ENCODE results near the gene FAM8A1. TPM values are rescaled to one million over a fixed set of nuclear protein-coding genes. Genes with fewer than 3 reads are reported as not detected.
A peak's percentile ranks its signal among the peaks of the same experiment; 100 is the strongest.

The FAM8A1 gene
- total and polyA plus RNA-seq, 2 of the 13 experiments (the other 11 are each of a cell fraction or from before 2014, with no cell fraction given), result 30.5 to 34.3 TPM

DNA sequence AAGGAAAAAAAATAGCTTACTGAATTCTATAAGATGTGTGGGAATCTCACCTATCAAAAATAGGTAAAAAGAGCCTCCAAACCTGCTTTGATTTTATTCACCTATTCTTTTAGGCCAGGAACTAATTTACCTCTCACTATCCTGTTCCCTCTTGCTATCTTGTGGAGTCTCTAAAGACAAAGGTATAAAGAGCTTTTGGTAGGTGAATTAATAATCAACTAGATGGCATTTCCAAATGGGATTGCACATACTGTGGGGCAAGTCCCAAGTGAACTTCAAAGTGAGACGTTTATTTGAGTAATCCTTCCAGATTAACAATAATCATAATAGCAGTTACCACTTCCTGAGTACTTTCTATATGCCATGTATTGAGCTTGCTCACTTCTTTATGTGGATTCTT lies 2.8 kb downstream of the FAM8A1 start (continued):
- TF ChIP-seq, protein P1, sequence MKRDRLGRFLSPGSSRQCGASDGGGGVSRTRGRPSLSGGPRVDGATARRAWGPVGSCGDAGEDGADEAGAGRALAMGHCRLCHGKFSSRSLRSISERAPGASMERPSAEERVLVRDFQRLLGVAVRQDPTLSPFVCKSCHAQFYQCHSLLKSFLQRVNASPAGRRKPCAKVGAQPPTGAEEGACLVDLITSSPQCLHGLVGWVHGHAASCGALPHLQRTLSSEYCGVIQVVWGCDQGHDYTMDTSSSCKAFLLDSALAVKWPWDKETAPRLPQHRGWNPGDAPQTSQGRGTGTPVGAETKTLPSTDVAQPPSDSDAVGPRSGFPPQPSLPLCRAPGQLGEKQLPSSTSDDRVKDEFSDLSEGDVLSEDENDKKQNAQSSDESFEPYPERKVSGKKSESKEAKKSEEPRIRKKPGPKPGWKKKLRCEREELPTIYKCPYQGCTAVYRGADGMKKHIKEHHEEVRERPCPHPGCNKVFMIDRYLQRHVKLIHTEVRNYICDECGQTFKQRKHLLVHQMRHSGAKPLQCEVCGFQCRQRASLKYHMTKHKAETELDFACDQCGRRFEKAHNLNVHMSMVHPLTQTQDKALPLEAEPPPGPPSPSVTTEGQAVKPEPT (CRISPR knock-in tag; IDR thresholded peaks at IDR 0.05; ENCODE audit: low read depth), result no peak
- TF ChIP-seq MEIS1 (CRISPR knock-in tag; IDR thresholded peaks at IDR 0.05; ENCODE audit: borderline replicate concordance), result no peak
- TF ChIP-seq, protein P2, sequence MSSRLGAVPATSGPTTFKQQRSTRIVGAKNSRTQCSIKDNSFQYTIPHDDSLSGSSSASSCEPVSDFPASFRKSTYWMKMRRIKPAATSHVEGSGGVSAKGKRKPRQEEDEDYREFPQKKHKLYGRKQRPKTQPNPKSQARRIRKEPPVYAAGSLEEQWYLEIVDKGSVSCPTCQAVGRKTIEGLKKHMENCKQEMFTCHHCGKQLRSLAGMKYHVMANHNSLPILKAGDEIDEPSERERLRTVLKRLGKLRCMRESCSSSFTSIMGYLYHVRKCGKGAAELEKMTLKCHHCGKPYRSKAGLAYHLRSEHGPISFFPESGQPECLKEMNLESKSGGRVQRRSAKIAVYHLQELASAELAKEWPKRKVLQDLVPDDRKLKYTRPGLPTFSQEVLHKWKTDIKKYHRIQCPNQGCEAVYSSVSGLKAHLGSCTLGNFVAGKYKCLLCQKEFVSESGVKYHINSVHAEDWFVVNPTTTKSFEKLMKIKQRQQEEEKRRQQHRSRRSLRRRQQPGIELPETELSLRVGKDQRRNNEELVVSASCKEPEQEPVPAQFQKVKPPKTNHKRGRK (CRISPR knock-in tag; IDR thresholded peaks at IDR 0.05), result no peak
- TF ChIP-seq U2AF2 (IDR thresholded peaks at IDR 0.05; ENCODE audit: low read depth, low read length), result no peak
- TF ChIP-seq ZNF282 (IDR thresholded peaks at IDR 0.05; ENCODE audit: partially characterized antibody), result no peak
- peak; percentile 79 for TF ChIP-seq CEBPG (CRISPR knock-in tag; IDR thresholded peaks at IDR 0.05)
- no peak for TF ChIP-seq TARDBP (CRISPR knock-in tag; IDR thresholded peaks at IDR 0.05)
- TF ChIP-seq SNRNP70 (IDR thresholded peaks at IDR 0.05; ENCODE audit: low read depth, low read length), result no peak
- TF ChIP-seq SCMH1 (CRISPR knock-in tag; IDR thresholded peaks at IDR 0.05; ENCODE audit: borderline replicate concordance), result no peak
- no peak for TF ChIP-seq SMAD9 (CRISPR knock-in tag; IDR thresholded peaks at IDR 0.05)
- TF ChIP-seq, protein P3, sequence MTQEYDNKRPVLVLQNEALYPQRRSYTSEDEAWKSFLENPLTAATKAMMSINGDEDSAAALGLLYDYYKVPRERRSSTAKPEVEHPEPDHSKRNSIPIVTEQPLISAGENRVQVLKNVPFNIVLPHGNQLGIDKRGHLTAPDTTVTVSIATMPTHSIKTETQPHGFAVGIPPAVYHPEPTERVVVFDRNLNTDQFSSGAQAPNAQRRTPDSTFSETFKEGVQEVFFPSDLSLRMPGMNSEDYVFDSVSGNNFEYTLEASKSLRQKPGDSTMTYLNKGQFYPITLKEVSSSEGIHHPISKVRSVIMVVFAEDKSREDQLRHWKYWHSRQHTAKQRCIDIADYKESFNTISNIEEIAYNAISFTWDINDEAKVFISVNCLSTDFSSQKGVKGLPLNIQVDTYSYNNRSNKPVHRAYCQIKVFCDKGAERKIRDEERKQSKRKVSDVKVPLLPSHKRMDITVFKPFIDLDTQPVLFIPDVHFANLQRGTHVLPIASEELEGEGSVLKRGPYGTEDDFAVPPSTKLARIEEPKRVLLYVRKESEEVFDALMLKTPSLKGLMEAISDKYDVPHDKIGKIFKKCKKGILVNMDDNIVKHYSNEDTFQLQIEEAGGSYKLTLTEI (CRISPR knock-in tag; conservative IDR thresholded peaks at IDR 0.05), result no peak
- TF ChIP-seq ZNF556 (CRISPR knock-in tag; IDR thresholded peaks at IDR 0.05; ENCODE audit: borderline replicate concordance), result no peak
- no peak for TF ChIP-seq ZNF839 (CRISPR knock-in tag; IDR thresholded peaks at IDR 0.05; ENCODE audit: borderline replicate concordance)
- TF ChIP-seq ZKSCAN1 (IDR thresholded peaks at IDR 0.05; ENCODE audit: low read length), result no peak
- TF ChIP-seq, protein P4, sequence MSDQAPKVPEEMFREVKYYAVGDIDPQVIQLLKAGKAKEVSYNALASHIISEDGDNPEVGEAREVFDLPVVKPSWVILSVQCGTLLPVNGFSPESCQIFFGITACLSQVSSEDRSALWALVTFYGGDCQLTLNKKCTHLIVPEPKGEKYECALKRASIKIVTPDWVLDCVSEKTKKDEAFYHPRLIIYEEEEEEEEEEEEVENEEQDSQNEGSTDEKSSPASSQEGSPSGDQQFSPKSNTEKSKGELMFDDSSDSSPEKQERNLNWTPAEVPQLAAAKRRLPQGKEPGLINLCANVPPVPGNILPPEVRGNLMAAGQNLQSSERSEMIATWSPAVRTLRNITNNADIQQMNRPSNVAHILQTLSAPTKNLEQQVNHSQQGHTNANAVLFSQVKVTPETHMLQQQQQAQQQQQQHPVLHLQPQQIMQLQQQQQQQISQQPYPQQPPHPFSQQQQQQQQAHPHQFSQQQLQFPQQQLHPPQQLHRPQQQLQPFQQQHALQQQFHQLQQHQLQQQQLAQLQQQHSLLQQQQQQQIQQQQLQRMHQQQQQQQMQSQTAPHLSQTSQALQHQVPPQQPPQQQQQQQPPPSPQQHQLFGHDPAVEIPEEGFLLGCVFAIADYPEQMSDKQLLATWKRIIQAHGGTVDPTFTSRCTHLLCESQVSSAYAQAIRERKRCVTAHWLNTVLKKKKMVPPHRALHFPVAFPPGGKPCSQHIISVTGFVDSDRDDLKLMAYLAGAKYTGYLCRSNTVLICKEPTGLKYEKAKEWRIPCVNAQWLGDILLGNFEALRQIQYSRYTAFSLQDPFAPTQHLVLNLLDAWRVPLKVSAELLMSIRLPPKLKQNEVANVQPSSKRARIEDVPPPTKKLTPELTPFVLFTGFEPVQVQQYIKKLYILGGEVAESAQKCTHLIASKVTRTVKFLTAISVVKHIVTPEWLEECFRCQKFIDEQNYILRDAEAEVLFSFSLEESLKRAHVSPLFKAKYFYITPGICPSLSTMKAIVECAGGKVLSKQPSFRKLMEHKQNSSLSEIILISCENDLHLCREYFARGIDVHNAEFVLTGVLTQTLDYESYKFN (CRISPR knock-in tag; conservative IDR thresholded peaks at IDR 0.05), result peak; percentile 46
- TF ChIP-seq IKZF4 (CRISPR knock-in tag; IDR thresholded peaks at IDR 0.05; ENCODE audit: borderline replicate concordance, low read depth, not compliant biosample characterization), result no peak
- TF ChIP-seq SRSF4 (IDR thresholded peaks at IDR 0.05; ENCODE audit: low read depth, low read length, poor library complexity, severe bottlenecking), result no peak
- TF ChIP-seq, protein P5, sequence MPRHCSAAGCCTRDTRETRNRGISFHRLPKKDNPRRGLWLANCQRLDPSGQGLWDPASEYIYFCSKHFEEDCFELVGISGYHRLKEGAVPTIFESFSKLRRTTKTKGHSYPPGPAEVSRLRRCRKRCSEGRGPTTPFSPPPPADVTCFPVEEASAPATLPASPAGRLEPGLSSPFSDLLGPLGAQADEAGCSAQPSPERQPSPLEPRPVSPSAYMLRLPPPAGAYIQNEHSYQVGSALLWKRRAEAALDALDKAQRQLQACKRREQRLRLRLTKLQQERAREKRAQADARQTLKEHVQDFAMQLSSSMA (CRISPR knock-in tag; IDR thresholded peaks at IDR 0.05), result no peak
- TF ChIP-seq ZNF24 (IDR thresholded peaks at IDR 0.05), result no peak
- TF ChIP-seq FOSL2 (CRISPR knock-in tag; IDR thresholded peaks at IDR 0.05), result no peak
- peak; percentile 87 for TF ChIP-seq CEBPB (IDR thresholded peaks at IDR 0.05; ENCODE audit: borderline replicate concordance, low read depth, low read length)
- TF ChIP-seq NFATC3 (CRISPR knock-in tag; IDR thresholded peaks at IDR 0.05), result no peak
